Activated T-cell treated with anti-CD3 and anti-CD28 coated beads for 4 hours (primary cell): ENCODE data around the gene CYS1.

Source experiments
- DNase-seq: peaks from one replicate; pipeline ENCODE4 v3.0.0-alpha.2; 2020

Gene CYS1

DNA sequence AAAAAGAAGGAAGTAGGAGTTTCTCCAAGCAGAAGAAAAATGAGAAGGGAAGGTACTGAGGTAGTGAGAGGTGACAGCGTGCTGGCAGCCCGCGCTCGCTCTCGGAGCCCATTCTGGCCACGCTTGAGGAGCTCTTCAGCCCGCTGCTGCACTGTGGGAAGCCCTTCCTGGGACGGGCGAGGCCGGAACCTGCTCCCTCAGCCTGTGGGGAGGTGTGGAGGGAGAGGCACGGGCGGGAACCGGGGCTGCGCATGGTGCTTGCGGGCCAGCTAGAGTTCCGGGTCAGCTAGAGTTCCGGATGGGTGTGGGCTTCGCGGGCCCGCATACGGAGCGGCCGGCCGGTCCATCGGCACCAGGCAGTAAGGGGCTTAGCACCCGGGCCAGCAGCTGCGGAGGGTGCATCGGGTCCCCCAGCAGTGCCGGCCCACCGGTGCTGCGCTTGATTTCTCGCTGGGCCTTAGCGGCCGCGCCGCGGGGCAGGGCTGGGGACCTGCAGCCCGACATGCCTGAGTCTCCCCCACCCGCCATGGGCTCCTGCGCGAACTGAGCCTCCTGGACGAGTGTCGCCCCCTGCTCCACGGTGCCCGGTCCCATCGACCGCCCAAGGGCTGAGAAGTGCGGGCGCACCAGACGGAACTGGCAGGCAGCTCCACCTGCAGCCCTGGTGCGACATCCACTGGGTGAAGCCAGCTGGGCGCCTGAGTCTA, 11.1 kb upstream of the CYS1 start:
- no peak for DNase-seq

DNA sequence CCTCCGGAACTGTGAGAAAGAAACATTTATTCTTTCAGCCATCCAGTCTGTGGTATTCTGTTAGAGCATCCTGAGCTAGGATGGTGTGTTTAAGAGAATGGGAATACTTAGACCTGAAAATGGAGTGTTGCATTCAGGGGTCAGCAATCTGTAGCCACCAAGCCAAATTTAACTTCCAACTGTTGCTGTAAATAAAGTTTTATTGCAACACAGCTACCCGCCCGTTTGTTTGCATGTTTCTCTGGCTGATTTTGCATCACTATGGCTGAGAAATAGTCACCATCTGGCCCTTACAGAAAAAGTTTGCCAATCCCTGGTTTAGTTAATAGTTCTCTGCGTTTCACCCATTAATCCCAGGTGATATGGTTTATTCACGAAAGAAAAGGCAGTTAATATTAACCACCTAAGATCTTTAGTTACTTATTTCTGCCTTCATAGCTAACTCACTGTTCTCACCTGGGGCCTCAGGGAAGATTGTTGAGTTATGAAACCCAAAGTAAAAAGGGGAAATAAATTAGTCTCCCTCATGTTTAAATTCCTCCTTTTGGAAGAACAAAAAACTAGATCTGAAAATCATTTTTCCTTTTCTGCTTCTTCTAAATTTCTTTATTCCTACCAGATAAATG, 9.5 kb upstream of the CYS1 start:
- no peak for DNase-seq

DNA sequence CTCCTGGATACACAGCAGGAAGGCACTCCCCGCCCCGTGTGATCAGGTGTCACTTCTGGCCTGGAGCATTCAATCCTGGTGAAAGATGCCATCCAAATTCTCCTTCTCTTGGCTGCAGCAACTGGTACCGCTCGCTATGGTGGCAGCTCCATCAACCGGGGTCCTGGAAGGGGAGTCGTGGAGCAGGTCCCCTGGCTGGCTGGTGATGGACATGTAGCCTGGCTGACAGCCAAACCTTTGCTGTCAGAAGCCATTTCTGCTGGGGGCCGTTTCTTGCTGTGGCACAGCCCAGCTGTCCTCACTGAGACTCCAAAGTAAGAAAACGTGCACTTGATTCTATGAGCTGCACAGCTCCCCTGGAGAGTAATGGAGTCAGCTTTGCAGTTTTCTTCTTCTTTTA, 7.1 kb upstream of the CYS1 start:
- no peak for DNase-seq

DNA sequence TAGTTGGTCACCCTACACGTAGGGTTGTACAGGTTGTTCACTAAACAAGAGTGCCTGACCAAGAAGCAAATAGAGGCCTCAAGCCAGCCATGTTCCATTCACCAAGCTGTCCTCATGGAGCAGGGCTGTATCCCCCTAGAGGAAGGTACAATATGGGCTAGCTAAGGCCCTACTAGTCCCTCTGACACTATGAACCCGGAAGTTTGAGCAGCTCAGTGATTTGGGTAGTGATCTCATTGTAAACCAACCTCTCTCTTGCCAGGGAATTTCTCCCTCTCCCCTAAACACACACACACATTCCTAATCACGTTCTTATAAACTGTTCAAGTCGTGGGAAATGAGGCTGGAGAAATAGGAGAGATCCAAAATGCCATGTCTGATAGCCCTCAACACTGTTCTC, 6.7 kb upstream of the CYS1 start:
- no peak for DNase-seq

DNA sequence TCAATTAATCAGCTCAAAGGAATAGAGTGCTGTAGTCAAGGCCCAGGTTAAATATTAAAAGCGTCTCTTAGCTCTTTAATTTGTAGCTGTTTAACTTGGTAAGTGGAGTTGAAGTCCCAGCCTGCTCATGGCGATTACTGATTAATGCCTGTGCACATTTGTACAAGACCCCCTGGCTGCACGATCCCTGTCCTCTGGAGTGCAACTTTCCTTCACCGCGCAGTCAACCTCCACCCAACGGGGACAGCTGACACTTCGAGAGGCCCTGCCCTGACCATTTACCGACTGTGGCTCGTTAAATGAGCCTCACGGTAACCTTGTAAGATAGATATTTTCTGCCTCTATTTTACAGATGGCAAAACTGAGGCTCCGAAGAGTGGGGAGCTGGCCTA, 5.5 kb upstream of the CYS1 start:
- no peak for DNase-seq

DNA sequence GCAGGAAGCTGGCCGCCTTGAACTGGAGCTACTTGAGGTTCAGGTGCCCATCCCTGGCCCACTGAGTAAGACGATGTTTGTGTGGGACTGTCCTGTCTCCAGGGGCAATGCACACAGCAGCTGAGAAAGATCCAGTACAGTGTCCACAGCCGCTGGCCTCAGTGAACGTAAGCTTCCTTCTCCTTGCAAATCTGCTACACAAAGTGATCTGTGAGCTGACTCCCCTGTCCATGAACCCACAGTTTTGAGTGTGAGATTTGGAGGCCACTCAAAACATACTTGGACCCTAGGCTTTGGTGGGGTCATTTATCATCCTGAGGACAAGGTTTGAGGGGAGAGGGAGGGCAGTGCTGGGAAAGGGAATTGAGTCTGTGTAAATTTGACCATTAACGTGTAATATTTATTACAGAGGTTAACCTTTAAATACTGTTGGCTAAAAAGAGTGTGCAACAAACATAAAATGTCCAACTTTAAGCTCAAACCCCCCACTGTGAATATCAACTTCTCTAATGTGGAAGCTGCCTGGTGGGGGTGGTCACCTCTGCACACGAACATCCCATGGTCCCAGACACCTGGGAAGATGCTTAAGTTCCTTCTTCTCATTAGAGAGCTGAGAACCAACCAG, 4.9 kb upstream of the CYS1 start:
- no peak for DNase-seq

DNA sequence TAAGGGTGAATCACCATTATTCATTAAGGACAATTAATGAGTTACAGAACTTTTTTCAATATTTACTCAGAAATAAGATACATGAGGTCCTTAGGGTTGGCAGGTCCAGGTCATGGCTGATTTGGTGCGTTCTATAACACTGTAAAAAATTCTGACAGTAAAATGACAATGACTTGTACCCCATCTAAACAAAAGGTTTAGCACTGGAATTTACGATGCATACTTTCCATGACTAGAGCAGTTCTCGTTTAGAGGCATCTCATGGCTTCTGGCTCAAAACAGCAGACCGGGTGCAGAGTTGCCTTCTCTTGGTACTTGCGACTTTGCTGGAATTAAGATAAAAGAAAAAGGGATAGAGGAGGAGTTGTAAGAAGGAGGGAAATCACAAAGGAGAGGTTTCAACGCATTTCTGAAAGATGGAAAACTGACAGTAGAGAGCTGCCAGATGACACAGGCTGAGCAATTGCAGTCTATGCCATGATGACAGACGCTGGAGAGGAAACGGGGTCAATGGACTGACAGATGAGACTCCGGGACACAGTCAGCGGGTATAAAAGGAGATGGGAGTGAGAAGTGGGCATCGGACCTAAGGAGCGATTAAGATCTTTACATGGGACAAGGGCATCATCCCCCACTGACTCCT, 4.1 kb upstream of the CYS1 start:
- DNase-seq: no peak

DNA sequence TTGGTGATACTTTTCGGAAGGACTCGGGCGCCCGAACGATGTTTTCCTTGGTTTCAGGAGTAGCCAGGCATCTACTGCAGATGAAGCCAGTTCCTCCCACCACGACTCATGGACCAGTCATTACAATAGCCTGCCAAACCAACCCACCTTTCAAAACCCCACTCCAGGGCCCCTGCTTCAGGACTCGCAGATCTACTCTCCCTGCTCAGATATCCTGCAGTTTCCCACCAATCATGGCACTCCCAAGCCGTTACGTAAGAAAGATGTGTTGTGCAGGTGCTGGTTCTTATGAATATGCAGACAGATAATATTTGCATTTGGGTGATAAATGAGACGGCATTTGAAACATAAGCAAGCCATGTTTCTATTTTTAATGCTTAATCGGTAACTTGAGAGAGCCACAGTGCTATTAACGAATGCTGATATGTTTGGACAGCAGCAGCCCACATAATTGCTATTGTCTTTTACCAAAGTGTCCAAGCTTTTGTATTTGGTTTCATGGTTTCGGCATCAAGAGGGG, 3.5 kb upstream of the CYS1 start:
- DNase-seq: no peak

DNA sequence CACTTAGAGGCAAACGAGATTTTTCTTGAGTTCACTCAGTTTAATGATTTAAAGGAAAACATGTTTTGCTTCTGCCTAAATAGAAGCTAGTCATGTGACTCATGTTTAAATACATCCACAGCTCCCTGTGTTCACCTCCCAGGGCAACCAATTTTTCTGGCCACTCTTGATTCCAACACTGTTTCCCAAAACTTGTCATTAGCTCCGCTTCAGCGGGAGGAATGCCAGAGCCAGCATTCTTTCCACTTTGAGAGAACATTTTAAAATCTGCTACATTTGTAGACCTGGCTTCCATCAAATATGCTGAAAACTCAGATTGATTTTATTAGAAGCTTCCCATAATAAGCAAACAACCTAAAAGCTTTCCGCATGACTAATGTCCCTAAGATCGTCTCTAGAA, 2.8 kb upstream of the CYS1 start:
- no peak for DNase-seq

DNA sequence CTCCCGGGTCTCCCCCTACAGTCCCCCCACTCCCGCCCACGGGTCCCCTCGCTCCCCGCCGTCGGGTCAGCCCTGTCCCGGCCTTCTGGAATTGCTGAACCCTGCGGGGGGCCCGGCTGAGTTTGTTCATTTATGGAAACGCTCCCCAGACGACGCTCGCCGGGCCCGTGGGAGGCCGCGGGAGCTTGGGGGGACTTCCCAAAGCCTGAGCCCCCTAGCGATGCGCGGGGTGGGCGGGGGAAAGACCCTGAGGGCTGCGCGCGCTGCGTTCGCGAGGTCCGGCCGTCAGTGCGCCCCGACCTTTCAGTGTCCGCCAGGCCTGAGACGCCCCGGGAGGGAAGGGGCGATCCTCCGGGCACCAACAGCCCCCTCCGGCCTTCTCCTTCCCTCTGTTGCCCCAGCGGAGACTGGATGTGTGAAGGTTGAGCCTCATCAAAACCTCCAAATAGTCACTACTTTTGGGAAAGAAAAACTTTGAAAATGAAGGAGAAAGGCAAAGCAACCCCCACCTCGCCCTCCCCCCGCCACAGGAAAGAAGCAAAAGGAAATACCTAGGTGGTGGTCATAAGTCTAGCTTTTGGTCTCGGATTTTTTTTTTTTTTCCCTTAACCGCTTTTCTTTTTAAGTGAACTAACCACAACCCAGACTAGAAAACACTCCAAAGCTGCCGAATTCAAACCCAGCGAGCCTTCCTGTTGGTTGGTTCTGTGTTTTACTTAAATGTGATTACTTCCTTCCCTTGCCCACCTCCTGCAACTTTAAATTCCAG, 509 bp upstream of the CYS1 start:
- no peak for DNase-seq

DNA sequence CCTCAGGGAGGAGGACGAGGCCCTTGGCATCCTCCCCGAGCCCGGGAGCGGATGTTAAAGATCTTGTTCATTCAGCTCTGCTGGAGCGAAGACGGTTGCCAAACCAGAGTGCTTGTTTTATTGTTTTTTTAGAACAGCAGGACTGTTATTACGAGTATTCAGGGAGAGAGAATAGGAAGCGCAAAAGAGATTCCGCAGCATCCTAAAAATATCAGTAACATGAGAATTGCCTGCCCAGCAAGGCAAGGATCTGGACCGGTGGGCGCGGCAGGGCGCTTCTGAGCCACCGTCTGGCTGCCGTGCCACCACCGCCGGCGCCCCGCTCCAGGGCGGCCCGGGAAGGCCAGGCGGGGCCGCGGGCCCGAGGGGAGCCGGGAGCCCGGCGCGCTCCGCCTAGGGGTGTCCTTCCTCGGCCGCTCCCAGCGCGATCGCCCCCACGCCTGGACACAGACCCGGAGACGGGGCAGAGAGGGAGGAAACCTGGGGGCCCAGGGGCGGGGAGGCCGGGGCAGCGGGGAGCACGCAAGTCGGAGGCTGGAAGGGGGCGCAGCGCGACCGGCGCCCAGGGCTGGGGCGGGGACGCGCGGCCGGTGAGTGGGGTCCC, 843 bp downstream of the CYS1 start:
- no peak for DNase-seq

DNA sequence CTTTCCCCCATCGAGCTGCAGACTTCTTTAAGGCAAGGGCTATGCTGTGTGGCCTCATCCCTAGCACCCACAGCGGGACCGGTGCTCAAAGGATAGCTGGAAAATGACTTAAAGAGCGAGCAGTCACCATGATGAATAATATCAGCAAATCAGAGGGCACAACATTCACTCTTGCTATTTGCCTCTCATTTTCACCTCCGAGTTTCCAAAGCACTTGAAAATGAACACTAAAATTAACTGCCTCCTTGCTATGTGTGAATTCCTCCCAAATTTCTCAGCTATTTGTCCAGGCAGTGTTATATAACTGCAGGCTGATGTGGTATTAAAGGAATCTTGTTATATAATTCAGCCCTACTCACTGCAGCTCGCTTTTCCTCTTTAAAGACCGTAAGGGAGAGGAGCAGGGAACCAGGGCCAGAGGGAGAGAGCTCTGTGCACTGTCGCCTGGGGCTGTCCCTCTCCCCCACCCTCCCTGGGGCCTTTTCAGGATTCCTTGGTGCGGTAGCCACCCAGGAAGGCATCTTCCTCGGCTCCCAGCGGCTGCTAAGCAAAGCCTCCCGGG, 1.4 kb downstream of the CYS1 start:
- no peak for DNase-seq

DNA sequence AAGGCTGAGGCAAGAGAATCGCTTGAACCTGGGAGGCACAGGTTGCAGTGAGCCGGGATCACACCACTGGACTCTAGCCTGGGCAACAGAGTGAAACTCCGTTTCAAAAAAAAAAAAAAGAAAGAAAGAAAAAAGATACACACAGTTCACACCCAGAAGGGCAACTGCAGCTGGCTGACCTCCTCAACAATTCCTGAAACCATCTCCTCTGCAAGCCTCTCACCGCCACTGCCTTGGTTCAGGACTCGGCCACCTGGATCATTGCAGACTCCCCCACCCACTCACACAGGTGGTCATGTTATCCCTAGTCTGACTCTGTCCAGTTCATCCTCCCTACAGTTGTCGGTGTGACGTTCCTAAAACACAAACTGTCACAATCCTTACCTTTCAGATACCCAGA, 2.2 kb downstream of the CYS1 start:
- no peak for DNase-seq

DNA sequence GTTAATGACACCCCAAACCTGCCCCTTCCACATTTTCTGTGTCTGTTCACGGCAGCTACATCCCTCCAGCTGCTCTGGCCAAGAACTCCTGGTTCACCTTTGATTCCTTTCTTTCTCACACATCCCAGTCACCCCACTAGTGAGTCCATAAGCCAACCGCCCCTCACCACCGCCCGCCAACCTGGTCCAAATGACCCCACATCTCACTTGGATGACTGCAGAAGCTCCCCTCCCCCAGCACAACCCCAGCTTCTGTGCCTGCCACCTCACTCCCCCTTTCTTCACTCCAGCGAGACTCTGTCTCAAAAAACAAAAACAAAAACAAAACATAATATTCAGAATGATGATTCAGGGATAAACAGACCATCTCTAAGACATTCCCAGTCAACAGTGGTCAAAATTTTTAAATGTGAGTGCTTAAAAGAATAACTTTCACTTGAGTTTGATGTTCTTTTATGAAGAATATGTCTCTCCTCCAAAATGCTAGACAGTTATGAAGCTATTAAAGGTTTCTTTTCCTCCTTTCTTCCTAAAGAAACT, 3.2 kb downstream of the CYS1 start:
- DNase-seq: no peak

DNA sequence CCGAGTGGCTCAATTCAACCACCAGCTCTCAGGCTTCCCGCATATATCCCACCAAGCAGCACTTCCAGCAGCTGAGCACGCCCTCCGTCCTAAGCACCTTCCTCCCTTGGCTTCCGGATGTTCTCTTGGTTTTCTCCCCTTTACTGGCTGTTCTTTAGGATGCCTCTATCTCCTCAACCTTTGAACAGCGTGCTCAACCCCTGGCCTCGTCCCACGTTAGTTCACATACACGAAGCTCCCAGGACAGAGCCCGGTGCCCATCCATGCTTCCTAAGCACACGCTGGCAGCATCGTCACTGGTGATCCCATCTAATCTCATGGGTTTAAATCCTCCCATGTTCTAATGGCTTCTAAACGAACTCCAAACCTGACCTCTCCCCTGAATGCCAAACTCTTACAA, 3.7 kb downstream of the CYS1 start:
- no peak for DNase-seq

DNA sequence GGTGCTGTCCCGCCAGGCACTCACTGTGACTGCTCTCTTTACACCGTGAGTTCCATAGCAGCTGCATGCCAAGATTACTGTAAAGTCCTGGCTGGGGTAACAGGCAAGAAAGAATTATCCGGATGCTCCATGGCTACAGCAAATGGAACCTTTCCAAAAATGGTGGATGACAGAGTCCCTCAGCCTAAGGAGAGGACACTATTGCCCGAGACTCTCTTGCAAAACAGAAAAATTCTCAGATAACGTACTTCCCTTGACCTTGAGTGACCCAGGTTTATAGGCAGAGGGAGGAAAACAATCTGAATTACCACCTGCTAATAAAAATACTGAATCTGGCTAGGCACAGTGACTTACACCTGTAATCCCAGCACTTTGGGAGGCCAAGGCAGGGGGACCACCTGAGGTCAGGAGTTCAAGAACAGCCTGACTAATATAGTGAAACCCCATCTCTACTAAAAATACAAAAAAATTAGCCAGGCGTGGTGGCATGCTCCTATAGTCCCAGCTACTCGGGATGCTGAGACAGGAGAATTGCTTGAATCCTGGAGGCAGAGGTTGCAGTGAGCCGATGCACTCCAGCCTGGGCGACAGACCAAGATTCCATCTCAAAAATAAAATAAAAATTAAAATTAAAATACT, 4.5 kb downstream of the CYS1 start:
- DNase-seq: no peak

DNA sequence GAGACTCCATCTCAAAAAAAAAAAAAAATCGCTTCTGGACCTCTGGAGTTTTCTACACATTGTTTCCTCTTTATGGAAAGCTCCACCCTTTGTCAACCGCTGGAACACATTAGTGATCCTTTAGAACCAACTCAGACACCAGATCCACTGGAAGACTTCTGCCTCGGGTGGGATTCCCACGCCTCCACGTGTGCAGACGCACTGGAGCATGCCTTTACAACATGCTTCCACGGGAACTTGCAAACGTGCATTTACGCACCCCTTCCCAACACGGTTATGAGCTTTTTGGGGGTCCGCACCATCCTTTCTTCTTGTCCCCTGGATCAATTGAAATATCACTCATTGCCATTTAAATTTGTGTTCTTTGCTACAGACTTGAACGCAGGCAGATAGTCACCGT, 5.1 kb downstream of the CYS1 start:
- no peak for DNase-seq

DNA sequence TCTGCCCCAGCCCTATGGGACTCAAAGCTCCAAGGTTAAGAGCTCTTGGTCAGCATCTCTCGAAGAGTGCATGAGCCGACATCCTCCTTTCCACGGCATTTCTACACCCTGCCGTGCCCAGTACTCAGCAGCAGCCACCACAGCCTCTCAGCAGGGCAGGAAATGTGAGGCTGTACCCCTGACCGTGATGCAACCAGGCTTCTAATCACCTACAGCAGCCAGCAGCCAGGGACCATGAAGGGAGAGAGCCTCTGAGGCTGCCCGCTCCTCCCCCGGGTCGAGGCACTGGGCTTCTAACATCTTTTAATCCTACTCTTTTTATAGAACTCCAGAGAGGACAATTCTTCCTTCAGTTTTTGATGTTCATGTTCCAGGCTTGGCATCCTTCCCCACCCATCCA, 6.5 kb downstream of the CYS1 start:
- no peak for DNase-seq

DNA sequence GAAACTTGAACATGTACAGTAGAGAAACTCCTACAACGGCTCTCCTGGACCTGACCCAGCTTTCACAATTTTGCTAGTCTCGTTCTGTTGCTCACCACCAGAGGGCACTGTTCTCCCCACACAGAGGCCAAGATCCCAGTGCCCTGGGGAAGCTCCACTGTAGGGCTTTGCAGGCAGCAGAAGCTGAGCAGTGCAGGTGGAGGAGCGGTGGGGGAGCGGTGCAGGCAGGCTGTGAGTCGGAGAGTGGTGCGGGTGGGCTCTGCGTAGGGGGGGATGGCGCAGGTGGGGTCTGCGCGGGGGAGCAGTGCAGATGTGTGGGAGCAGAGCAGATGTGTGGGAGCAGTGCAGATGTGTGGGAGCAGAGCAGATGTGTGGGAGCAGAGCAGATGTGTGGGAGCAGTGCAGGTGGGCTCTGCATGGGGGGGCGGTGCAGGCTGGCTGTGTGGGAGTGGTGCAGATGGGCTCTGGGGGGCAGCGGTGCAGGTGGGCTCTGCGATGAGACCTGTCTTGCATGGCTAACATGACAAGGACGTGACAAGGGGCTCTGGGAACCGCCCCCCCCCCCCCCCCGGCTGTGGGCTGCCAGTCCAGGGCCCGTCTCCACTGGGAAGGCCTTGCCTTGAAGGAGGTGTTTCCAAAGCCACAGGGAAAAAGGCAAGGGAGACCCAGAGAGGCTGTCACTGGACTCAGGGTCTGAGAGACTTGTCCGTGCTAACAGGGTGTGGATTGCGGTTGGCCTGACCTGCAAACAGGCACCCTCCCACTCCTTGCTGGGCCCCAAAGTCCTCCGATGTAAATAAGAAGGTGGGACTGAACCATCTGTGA, 7.3 kb downstream of the CYS1 start:
- DNase-seq: peak; percentile 68

DNA sequence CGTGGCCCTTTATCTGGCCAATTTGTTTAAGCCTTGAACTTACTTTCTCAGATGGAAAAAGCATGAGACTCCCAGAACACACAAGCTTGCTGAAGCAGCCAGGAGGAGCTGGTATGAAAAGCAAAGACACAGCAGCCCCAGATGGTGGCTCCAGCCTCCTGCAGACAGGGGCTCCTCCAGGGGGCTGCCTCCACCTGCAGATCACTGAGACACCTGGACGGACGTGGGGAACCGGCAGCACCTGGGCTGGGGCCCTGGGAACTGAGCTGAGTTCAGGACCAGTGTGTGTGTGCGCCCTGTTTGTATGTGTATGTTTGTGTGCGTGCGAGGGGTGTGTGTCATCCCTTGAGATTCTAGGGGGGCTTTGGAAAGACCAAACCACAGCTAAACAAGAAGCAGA, 8.6 kb downstream of the CYS1 start:
- DNase-seq: no peak

DNA sequence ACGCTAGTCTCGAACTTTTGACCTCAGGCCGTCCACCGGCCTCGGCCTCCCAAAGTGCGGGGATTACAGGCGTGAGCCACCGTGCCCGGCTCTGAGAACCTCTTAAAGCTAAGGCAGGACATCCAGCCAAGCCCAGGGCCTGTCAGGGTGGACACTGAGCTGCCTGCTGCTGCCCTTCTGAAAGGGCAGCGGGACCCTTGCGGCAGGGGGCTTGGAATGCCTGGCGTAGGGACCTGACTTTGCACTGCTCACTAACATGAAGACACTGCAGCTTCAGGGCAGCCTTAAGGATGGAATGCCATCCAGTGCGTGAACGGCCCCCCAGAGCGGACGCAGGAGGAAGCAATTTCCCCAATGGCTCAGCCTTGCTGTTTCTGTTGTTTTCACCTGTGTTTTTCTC, 9.0 kb downstream of the CYS1 start:
- no peak for DNase-seq
